Stimulated activated CD4-positive, alpha-beta T cell treated with anti-CD3 and anti-CD28 coated beads, Interleukin-1b, Interleukin-23, amount 100 ng/mL, for 4 hours (primary cell): ENCODE measurements around the gene MICU1.
"Not testable (repeated sequence)": the region's sequence is repeated elsewhere in the genome, so short reads cannot be mapped to it uniquely, and the experiment has no call there.

Experiments
- DNase-seq, 2 donors: peaks; one replicate each; pipeline ENCODE4 v3.0.0-alpha.2; 2020; ENCODE audit warnings: low read depth in 2 of 2

MICU1 gene

DNA sequence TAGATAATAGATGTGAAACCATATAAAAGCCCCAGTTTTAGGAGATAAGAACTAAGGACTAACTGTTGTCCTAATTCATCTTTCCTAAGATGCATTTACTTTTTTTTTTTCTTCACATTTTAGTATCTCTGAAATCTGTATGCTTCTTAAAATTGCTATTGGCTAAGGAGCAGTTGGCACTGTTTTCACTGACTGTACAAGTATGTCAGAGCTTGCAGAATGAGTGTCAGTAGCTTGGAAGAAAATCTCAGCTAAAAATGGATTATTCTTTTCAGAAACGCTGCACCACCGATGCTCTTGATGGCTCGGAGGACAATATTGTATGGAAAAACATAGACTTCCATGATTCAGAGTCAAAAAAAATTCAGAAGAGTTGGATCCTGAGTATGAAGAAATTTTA, 180.0 kb downstream of the MICU1 start:
- DNase-seq, result no peak

DNA sequence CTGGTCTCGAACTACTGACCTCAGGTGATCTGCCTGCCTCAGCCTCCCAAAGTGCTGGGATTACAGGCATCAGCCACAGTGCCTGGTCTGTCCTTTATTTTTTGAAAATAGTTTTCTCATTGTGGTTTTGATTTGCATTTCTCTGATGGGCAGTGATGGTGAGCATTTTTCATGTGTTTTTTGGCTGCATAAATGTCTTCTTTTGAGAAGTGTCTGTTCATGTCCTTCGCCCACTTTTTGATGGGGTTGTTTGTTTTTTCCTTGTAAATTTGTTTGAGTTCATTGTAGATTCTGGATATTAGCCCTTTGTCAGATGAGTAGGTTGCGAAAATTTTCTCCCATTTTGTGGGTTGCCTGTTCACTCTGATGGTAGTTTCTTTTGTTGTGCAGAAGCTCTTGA, 182.9 kb downstream of the MICU1 start:
- not testable (repeated sequence) for DNase-seq

DNA sequence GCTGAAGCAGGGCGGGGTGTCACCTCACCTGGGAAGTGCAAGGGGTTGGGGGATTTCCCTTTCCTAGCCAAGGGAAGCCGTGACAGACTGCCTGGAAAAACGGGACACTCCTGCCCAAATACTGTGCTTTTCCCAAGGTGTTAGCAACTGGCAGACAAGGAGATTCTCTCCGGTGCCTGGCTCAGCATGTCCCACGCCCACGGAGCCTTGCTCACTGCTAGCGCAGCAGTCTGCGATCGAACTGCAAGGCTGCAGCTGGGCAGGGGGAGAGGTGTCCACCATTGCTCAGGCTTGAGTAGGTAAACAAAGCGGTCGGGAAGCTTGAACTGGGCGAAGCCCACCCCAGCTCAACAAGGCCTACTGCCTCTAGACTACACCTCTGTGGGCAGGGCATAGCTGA, 190.3 kb downstream of the MICU1 start:
- no peak for DNase-seq

DNA sequence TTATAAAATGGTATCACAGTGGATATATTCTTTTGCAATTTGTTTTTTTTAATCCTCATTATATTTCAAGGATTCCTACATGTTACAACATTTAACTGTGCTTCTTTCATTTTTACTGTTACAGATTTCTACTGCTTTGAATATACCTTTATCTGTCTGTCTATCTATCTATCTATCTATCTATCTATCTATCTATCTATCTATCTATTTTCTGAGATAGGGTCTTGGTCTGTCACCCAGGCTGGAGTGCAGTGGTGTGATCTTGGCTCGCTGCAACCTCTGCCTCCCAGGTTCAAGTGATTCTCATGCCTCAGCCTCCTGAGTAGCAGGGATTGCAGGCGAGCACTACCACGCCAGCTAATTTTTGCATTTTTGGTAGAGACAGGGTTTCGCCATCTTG, 194.9 kb downstream of the MICU1 start:
- DNase-seq, result not testable (repeated sequence)

DNA sequence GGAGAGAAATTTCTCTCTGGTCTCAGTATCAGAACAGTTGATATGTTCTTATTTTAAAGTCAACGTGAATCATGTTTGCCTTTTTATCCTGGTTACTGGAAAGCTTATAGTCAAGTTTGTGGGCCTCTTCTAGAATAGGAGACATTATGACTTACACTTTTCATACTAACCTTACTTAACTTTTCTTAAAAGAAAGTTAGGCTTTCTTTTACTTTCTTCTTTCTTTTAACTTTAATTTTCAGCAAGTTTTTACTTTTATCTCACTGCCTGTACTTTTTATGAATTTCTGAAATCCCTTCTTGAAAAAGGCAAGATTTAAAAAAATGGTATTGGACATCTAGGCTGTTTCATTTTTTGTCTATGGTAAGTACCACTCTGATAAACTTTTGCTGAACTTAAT, 195.9 kb downstream of the MICU1 start:
- DNase-seq, result no peak

DNA sequence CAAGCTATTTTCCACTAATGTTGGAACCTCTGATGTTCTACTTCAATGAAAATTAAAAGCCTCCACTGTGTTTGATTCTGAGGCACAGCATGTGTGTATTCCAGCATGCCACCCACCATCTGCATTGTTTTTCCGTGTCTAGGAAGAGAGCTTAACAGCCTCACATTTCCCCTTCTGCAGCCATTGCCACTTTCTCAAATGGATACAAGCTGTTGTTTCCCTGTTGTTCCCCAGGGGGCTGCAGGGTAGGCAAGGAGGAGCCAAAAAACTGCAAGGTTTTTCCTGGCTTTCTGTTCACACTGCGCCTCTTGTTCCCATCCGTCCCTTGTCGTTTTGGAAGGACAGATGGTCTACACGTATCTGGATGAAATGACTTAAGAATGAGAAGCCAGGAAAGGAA, 198.9 kb downstream of the MICU1 start:
- DNase-seq, result no peak

DNA sequence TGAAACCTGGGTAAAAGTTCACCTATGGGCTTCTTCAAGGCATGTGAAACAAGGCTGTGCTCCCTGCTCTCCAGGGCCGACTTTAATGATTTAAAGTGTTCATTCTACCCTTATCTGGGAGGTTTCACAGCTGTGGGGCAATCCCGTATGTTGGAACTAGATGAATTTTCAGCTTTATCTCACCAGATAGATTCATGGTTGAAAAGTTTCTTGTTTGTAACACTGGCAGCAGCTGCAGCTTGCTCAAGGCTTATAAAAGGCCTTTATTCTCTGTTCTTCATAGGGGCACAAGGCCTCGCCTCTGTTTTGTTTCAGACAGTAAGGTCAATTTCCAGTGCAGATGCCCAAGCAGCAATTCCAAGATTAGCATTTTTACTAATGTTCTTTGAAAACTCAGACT, 200.7 kb downstream of the MICU1 start:
- no peak for DNase-seq

DNA sequence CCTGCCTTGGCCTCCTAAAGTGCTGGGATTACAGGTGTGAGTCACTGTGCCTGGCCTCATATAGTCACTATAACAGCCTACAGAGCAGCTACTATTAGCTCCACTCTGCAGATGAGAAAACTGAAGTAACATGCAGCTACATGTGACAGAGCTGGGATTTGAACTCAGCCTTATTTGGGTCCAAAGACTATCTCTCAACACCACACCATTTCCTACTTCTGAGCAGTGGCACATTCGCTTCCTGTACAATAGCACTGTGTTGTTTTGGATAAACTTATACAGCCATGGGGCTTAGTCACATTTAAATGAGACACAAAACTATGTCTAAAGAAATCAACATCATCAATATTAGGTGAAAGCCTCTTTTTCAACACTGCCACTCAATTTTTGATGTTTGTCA, 201.3 kb downstream of the MICU1 start:
- no peak for DNase-seq

DNA sequence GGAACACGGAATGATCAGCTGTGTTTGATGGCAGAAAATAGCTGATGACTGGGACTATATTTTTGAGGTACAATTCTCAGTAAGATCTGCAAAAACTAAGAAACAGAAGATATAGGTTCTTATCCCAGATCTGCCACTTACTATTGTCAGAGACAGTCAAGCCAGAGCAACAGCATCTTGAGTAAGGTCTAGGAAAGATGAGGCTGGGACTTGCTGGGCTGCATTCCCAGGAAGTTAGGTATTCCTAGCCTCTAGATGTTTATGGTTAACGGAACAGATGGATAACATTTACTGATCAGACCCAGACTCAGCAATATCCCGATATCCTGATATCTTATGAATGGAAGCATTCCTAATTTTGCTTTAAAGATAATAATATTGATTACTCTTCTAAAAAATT, 202.5 kb downstream of the MICU1 start:
- no peak for DNase-seq

DNA sequence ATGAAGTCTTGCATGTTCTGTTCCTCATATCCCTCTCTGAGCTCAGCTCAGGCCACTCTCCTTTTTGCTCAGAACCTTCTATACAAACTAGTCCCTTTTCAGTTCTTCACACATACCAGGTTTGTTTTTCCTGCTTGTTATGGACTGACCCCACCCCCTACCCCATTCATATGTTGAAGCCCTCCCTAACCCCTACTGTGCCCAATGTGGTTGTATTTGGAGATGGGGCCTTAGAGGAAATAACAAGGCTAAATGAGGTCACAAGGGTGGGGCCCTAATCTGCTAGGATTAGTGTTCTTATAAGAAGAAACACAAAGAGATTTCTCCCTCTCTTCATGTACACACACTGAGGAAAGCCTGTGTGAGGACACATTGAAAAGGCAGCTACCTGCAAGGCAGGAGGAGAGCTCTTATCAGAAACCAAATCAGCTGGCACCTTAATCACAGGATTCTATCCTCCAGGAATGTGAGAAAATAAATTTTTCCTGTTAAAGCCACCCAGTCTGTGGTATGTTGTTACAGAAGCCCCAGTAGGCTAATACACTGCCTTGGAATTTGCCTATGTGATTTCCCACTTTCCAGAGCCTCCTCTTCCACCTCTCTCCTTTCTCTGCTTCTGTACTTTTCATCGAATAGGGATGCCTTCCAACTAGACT, 203.9 kb downstream of the MICU1 start:
- DNase-seq, result no peak

DNA sequence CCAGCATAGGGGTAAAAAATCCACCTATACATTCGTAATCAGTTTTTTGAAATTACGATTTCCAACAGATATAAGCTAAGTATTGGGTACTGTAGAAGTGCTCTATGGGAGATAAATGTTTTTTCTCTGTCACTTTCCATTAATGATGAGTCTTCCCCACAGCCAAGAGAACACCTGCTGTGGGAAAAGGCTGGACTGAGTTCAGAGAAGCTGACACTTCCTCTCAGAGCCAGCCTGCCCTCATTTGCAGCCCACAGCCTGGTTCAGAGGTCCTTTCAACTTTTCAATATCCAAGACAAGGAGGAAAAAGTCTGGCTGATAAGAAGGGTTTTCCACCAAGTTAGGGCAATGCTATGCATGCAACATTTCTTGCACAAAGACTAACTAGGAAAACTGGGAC, 206.6 kb downstream of the MICU1 start:
- no peak for DNase-seq

DNA sequence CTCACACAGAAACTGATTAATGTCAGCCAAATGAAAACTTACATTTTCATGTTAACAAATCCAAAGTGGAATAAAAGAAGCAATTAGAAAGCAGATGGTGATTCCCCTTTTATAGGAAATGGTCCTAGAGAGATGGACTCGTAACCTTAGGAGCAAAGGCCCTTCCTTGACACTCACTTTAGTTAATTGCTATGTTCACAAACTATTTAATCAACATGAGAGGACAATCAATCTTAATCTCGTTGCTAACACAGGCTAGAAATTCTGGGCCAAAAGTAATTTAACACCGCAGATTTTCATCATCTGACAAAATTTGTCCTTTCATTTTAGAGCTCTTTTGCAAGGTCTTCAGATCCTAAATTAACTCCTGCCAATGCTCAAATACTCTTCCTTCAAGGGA, 207.2 kb downstream of the MICU1 start:
- no peak for DNase-seq

DNA sequence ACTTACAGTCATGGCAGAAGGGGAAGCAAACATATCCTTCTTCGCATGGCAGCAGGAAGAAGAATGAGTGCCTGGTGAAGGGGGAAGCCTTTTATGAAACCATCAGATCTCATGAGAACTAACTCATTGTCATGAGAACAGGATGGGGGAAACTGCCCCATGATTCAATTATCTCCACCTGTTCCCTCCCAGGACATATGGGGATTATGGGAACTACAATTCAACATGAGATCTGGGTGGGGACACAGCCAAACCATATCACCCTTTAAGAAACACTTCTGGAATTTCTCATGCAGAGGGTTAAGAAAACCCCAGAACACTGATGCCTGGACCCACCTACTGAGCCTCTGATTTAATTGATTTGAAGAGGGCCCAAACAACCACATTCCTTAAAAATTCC, 207.9 kb downstream of the MICU1 start:
- DNase-seq, result no peak

DNA sequence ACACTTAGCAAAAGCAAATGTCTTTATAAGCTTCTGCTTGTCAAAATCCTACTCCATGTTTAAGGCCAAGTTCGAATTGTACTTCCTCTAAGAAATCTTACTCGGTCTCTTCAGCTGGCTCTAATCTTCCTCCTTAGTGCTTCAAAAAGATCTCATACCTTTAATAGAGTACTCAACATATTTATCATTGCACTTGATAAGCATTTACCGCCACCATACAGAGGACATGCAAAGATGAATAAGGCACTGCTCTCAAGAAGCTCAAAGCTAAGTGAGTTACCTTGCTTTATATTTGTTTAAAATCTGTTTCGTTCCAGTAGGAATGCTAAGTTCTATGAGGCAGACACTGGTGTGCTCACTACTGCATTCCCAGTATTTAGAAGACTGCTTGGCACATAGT, 209.2 kb downstream of the MICU1 start:
- no peak for DNase-seq

DNA sequence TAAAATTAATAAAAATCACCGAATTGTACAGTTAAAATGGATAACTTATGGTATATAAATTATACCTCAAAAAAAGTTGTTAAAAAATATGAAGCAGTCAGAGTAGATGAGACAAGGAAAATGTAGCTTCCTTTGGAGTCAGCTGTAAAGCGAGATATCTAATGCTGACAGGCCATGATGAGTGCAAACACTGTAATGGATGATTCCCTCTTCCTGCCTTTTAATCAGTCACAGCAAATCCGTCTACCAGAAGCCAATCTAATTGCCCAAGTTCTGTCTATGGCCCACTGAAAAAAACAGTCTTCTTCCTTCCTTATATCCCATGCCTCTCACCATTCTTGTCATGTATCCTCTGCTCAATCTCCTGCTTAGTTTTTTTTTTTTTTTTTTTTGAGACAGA, 211.2 kb downstream of the MICU1 start:
- DNase-seq, result no peak

DNA sequence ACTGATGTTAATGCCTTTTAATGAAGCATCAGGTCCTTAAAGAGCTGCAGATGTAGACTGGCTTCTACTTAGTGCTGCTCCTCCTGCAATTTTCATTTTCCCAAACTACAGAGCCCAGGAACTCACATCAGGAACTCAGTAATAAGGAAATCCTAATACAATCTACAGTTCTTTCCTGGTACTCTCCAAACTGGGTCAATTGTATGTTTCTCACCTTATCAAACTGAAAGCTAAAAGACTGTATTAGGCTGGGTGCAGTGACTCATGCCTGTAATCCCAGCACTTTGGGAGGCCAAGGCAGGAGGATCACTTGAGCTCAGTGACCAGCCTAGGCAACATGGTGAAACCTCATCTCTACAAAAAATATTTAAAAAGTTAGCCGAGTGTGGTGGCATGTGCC, 216.7 kb downstream of the MICU1 start:
- no peak for DNase-seq

DNA sequence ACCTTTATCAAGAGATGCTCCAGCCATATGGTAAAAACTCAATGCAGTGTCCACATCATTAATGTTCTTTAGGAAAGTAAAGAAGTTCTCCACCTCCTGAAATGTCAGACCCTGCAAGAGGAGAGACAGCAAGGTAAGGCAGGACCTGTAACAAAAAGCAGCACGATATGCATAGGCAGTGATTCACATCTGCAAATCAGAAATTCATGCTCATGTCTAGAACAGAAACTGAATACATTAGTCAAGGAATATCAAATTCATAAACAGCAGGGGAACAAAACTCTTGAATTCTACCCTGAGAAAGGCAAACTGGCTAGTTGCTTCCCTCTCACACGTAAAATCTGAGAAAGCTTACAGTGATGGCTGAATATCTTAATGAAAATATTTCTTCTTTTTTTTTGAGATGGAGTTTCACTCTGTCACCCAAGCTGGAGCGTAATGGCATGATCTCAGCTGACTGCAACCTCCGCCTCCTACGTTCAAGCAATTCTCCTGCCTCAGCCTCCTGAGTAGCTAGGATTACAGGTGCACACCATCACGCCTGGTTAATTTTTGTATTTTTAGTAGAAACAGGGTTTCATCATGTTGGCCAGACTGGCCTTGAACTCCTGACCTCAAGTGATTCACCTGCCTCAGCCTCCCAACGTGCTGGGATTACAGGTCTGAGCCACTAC, 217.8 kb downstream of the MICU1 start:
- DNase-seq, result no peak

DNA sequence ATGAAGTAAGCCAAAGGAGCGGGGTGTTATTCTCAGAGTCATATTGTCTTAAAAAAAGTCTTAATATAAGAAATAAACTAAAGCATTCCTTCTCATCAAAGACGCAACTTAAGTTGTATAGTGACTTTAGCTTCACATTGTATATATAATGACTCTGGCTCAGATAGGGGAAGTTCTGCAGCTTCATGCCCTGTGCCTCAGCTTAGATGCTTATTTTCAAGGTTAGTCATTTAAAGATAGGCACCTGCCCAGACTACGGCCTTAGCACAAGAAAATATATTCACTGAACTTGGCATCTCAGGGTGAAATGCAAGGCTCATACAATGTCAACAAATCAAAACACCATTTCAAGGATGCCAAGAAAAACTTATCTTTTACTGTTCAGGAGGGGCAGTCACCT, 218.4 kb downstream of the MICU1 start:
- no peak for DNase-seq

DNA sequence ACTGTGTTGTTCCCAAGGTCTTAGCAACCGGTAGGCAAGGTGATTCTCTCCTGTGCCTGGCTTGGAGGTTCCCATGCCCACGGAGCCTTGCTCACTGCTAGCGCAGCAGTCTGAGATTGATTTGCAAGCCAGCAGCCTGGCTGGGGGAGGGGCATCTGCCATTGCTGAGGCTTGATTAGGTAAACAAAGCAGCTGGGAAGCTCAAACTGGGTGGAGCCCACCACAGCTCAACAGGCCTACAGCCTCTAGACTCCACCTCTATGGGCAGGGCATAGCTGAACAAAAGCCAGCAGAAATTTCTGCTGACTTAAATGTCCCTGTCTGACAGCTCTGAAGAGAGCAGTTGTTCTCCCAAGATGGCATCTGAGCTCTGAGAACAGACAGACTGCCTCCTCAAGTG, 230.3 kb downstream of the MICU1 start:
- DNase-seq, result not testable (repeated sequence)

DNA sequence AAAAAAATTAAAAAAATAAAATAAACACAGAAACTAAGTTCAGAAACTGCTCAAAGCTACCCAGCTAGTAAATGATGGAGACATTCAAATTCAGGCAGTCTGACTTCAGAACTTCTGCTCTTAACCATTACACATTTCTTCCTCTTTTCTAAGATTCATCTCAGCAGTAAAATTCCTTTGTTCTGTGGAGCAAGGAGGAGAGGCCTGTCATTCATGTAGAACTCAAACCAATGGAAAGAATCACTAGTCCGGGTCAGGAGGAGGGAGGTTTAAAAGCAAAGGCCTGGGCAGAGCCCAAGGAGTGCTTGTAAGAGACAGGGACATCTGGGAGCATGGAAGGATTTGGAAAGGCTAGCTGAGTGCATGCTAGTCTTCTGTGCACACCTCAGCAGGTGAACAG, 233.3 kb downstream of the MICU1 start:
- DNase-seq, result no peak

DNA sequence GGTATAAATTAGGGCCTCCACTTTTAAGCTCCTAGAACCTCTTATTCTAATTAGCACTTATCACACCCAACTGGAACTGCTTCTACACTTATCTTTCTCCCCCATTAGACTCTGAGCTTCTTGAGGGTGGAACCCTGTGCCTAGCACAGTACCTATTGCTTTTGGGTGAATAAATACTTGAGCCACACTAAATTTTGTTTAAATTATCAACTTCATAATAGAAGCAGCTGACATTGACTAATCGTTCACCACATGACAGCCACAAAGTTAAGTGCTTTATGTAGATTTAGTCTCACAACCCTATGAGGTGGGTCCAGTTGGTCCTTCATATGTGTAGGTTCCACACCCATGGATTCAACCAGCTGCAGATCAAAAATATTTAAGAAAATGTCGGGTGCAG, 235.1 kb downstream of the MICU1 start:
- DNase-seq, result no peak

DNA sequence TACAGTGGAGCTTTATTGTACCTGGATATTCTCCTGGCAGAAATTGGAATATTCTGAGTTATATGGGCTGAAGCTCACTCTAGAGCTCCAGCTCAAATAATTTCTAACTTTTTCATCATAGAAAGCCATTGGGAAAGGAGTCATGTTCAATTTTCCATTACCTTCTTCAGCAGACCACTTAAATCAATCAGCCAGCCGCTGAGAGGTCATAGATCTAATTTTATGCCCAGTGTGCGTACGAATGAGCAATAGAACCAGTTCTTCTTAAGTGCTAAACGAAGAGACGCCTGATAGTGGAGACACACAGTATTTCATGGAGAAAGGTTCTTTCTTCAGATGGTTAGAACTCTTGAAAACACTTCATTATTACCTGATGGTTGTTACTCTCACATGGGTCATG, 236.2 kb downstream of the MICU1 start:
- DNase-seq, result no peak

DNA sequence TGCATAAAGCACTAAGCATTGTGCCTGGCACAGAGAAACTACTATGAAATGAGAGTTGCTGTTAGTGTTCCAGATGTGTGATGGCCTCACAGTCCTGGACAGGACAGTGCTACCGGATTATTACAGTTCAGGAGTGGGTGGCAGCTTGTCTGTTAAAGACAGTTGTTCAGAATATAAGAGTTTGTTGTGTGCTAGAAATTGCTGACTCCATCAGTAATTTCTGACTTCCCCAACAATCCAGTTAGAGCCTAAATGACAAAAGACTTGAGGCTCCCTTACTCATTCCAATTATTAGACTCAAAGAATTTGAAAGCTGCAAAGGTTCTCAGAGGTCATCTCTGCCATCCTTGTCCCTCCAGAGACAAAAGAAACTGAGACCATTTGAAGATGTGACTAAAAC, 236.9 kb downstream of the MICU1 start:
- no peak for DNase-seq

DNA sequence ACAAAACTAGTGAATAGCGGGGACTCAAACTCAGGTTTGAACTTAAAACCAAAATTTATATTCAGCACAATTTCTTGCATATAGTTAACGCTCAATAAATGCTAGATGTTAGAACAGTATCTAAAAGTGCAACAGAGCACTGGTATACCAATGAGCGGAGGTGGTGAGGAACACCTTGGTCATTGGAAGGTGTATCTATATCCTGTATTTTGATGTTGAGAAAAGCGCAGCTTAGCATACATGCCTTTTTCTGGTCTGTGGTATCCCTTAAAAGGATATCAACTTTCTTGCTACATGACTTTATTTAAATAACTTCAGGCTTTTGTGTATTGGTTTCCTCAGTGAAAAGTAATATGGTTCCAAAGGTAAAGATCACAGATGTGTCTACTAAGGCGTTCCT, 237.8 kb downstream of the MICU1 start:
- DNase-seq, result no peak
